Epithelial cell of esophagus (primary cell): ENCODE measurements around the gene TRPV4.
A peak's percentile ranks its signal among the peaks of the same experiment; 100 is the strongest.

Experiments used
- DNase-seq: peaks from one replicate; pipeline ENCODE4 v3.0.0; 2010; ENCODE audit warnings: low read depth
- H3K4me3 ChIP-seq: 2 replicates; pipeline ENCODE4 v1.5.1; 2011; ENCODE audit warnings: mild to moderate bottlenecking, low read length, control low read depth
- CTCF ChIP-seq: IDR thresholded peaks from 2 replicates; pipeline ENCODE4 v1.5.1; 2011; ENCODE audit warnings: low read depth, mild to moderate bottlenecking, low read length, control low read depth, inconsistent platforms; ENCODE audit not compliant: insufficient read depth; ENCODE audit errors: missing control alignments

The TRPV4 gene

GRCh38 chr12:109773384-109774011 is 59.7 kb downstream of the TRPV4 start:
- no peak for TF ChIP-seq CTCF
- H3K4me3 ChIP-seq, result no peak overlapping the region
- peak; percentile 84 for DNase-seq

GRCh38 chr12:109772622-109773321 is 60.4 kb downstream of the TRPV4 start:
- TF ChIP-seq CTCF, result no peak
- DNase-seq, result no peak
- no peak overlapping the region for H3K4me3 ChIP-seq

DNA sequence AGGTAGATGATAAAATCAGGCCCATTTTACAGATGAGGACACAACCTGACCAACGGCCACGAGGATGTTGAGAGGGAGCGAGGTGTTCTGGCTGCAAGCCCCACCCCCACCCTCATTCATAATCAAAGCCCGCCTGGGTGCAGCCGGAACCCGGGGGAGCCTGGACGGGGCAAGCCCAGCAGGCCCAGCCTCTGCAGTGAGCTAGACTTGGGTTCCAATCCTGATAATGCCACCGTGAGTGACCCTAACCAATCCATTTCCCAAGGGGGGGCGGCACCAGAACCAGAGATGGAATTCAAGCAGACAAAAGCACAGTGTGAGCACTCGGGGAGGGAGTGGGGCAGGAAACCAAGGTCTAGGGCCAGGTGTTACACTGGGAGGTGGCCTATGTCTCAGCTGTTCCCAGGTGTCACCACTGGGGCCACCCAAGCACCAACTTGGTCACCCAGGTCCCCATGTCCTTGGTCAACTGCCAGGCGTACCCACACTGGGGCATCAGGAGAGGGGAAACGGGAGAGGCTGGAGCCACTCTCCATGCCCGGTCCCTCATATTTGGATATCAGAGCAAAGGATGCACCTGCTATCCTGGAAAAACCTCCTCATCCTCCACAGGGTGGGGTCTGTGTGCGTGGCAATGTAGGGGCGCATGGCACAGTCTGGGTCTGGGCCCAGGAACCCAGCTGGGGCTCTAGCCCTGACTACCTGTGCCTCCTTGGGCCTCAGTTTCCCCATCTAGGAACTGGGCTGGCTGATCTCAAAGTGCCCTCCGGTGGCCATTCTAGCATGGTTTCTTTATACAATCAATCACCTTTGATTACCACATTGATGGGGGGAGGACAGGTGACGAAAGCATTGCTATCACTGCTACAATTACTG is 61.2 kb downstream of the TRPV4 start:
- DNase-seq, result no peak
- TF ChIP-seq CTCF, result no peak
- H3K4me3 ChIP-seq, result no peak overlapping the region

GRCh38 chr12:109770861-109771670 is 62.1 kb downstream of the TRPV4 start:
- no peak for DNase-seq
- no peak for TF ChIP-seq CTCF
- H3K4me3 ChIP-seq, result no peak overlapping the region

DNA sequence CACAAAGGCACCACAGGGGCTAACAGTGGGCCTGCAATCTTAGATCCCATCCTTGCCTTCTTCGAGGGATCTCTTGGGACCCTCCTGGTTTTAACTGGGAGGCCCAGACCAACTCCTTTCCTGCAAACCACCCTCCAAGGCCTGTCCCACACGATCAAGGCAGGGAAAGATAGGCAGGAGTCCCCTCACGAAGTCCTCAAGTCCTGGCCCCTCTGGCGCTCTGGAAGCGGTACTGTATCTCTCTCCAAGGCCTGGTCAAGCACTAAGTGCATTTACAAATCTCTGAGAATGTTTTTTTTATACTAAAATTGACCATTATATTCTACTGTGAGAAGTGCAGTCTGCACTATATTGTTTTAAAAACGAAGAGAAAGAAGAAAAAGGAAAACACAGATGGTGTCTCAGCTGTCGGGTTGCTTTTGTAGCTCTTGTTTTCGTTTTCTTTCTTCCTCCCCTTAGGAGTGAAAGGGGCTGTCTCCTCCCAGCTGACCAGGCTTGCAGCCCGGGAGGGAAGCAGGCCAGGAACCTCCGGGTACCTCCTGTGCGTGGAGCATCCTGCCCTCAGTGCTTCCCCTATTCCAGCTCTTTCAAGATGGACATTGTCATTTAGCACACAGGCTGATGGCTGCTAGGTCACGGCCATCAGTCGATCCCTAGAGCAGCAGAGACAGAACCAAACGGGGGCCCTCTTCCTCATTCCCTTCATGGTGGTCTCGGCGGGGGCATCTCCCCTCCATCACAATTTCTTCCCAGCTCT is 62.9 kb downstream of the TRPV4 start:
- no peak for TF ChIP-seq CTCF
- H3K4me3 ChIP-seq, result no peak overlapping the region
- no peak for DNase-seq
